ENCODE results near the gene MCUB. TPM values are rescaled to one million over a fixed set of nuclear protein-coding genes. Genes with fewer than 3 reads are reported as not detected.
"Not testable (repeated sequence)": the region's sequence is repeated elsewhere in the genome, so short reads cannot be mapped to it uniquely, and the experiment has no call there.

The MCUB gene
- total and polyA plus RNA-seq, 5 experiments from 2014 or later = 147 to 201 (median 160) TPM

DNA sequence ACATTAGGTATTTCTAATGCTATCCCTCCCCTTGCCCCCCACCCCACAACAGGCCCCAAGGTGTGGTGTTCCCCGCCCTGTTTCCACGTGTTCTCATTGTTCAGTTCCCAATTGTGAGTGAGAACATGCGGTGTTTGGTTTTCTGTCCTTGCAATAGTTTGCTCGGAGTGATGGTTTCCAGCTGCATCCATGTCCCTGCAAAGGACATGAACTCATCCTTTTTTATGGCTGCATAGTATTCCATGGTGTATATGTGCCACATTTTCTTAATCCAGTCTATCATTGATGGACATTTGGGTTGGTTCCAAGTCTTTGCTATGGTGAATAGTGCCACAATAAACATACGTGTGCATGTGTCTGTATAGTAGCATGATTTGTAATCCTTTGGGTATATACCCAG, 20.0 kb downstream of the MCUB start:
- Mint-ChIP-seq H3K9me3 (peaks cover 0 to 10% (median 3%) of the 10 kb centered on the region in 9 donors), H3K4me1 (peaks cover 30 to 69% (median 62%) of the 10 kb centered on the region in 4 donors), H3K36me3 (peaks cover 6 to 39% (median 37%) of the 10 kb centered on the region in 3 donors)
- H3K27ac Mint-ChIP-seq, H3K27me3 Mint-ChIP-seq, H3K4me3 Mint-ChIP-seq, POLR2A ChIA-PET, ATAC-seq, DNase-seq: not testable (repeated sequence)

DNA sequence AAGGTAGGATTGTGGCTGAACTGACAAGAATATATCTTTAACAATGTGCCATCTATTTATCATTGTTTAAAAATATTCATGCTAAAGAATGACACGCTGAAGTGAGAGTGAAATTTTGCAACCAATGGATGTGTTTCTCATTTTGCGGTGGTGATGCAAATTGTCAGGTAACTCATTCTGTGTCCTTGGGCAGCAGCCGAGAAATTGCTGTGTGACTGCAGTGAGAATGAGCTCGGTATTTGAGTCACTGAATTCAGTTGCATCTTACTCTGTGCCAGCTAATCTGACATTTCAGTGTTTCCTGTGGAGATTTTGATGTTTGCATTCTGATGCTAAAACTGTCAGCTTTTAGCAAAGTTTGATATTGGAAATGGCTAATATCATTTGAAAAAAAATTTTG, 28.1 kb downstream of the MCUB start:
- DNase-seq = peak in 3 of 10 donors; percentile 4 to 25 (median 4)
- Mint-ChIP-seq H3K27me3 (no peaks in the 10 kb centered on the region), H3K4me3 (peak overlapping the region in 9 of 10 donors; percentile 22 to 62 (median 44)), H3K27ac (peak overlapping the region in 9 of 10 donors; percentile 16 to 86 (median 77)), H3K4me1 (peaks cover 39 to 89% (median 85%) of the 10 kb centered on the region in 4 donors), H3K9me3 (peaks cover 0 to 5% (median 0%) of the 10 kb centered on the region in 9 donors), H3K36me3 (peaks cover 0 to 8% (median 8%) of the 10 kb centered on the region in 3 donors)
- ATAC-seq = peak; percentile 67 to 78
- POLR2A ChIA-PET = interaction anchor here (0.7 to 1.5 kb wide), 3 partner anchors 11 to 43 kb away, joined by 3 to 6 read pairs (median 5); partner anchors contain the start of gene MCUB

DNA sequence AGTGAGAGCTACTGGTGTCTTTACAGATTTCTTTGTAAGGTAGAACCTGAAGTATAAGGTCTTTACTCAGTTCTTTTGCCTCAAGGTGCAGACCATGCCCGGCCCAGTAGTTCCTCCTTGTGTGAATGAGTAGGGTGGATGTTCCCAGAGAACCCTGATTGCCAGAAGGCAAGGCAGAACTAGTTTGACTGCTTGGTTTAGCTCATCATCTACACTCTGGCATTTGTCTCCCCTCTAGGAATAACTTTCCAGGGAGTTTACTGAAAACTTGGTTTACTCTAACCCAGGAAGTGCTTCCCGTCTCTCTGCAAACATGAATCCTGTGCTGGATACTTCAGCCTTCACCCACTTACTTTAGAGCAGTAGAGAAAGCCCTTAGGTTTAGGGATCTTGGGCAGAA, 29.1 kb downstream of the MCUB start:
- Mint-ChIP-seq H3K4me1 (peaks cover 35 to 86% (median 82%) of the 10 kb centered on the region in 4 donors), H3K27ac (peak overlapping the region; percentile 35 to 84 (median 77)), H3K27me3 (no peaks in the 10 kb centered on the region), H3K9me3 (peaks cover 0 to 2% (median 0%) of the 10 kb centered on the region in 9 donors), H3K4me3 (peak overlapping the region in 9 of 10 donors; percentile 21 to 62 (median 33)), H3K36me3 (peaks cover 0 to 7% (median 2%) of the 10 kb centered on the region in 3 donors)
- no peak for ATAC-seq
- POLR2A ChIA-PET = interaction anchor here (1.5 to 3.2 kb wide), 2 partner anchors 29 to 58 kb away, joined by 6 to 9 read pairs; partner anchors contain the start of gene MCUB
- no peak for DNase-seq

DNA sequence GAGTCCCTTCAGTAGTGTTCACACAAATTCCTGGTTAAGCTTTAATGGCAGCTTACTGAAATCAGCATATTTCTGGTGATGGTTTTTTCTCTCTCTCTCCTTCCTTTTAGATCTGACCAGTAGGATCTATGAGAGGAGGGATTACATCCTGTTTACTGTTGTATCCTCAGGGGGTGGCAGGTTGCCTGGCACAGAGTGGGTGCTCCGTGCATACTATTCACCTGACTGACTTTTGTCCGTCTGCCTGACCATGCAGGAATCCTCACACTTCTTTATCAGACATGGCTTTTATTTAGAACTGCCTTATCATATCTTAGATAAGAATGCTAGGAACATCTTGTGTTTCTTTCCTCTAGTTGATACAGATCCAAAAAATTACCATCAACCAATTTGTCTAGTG, 29.6 kb downstream of the MCUB start:
- H3K27ac Mint-ChIP-seq = peak overlapping the region; percentile 35 to 84 (median 77)
- peaks cover 0 to 7% (median 2%) of the 10 kb centered on the region in 3 donors for H3K36me3 Mint-ChIP-seq
- H3K4me3 Mint-ChIP-seq = peak overlapping the region in 9 of 10 donors; percentile 16 to 62 (median 33)
- no peaks in the 10 kb centered on the region for H3K27me3 Mint-ChIP-seq
- H3K4me1 Mint-ChIP-seq = peaks cover 31 to 85% (median 81%) of the 10 kb centered on the region in 4 donors
- no peak for DNase-seq
- H3K9me3 Mint-ChIP-seq = peaks cover 0 to 2% (median 0%) of the 10 kb centered on the region in 9 donors
- peak in 1 of 2 donors; percentile 12 for ATAC-seq
- POLR2A ChIA-PET = interaction anchor here (1.1 to 3.2 kb wide), 4 partner anchors 27 to 57 kb away, joined by 3 to 9 read pairs (median 8); partner anchors contain the start of gene MCUB

DNA sequence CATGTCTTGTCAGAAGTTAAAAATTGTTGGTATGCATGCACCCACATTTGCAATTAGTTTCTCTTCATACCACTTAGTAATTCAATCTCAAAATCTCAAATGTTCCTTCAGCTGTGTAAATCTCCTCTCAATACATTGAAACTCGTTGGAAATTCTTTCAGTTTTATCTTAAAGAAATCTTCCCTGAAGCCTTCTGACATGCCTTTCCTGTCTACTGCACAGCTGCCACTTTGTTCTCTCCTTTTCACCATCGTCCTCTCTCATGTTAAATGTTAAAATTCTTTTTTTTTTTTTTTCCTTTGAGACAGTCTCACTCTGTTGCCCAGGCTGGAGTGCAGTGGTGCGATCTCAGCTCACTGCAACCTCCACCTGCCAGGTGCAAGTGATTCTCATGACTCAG, 30.9 kb downstream of the MCUB start:
- DNase-seq (no peak), ATAC-seq (peak; percentile 15 to 36)
- Mint-ChIP-seq H3K4me3 (peak overlapping the region in 9 of 10 donors; percentile 15 to 62 (median 38)), H3K27ac (peak overlapping the region; percentile 3 to 82 (median 68)), H3K4me1 (peaks cover 24 to 75% (median 71%) of the 10 kb centered on the region in 4 donors), H3K36me3 (peaks cover 0 to 4% (median 2%) of the 10 kb centered on the region in 3 donors), H3K9me3 (peaks cover 0 to 2% (median 0%) of the 10 kb centered on the region in 9 donors), H3K27me3 (no peaks in the 10 kb centered on the region)
- POLR2A ChIA-PET = interaction anchor here (0.6 to 3.2 kb wide), 5 partner anchors 8 to 56 kb away, joined by 3 to 9 read pairs (median 4); partner anchors contain the start of gene MCUB

DNA sequence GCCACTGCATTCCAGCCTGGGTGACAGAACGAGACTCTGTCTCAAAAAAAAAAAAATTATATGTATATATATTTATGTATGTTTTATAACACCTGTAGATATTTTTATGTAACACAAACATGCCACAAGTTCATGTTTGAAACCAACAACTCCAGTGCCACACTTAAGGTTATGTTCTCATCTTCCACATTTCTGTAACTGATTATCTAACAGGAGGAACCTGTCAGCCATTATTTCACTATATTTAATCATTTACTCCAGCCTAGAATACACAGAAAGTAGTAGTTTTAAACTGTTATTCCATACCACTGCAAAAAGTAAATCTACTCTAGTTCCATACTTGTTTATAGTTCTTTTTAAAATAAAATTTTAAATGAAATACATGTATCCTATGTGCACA, 32.3 kb downstream of the MCUB start:
- Mint-ChIP-seq H3K27me3 (no peaks in the 10 kb centered on the region), H3K36me3 (peaks cover 0 to 2% (median 0%) of the 10 kb centered on the region in 3 donors), H3K9me3 (no peaks in the 10 kb centered on the region), H3K27ac (peak overlapping the region in 8 of 10 donors; percentile 22 to 83 (median 73)), H3K4me3 (peak overlapping the region in 2 of 10 donors; percentile 2 to 39), H3K4me1 (peaks cover 20 to 61% (median 60%) of the 10 kb centered on the region in 4 donors)
- POLR2A ChIA-PET = no interaction called here
- no peak for ATAC-seq
- DNase-seq = no peak

DNA sequence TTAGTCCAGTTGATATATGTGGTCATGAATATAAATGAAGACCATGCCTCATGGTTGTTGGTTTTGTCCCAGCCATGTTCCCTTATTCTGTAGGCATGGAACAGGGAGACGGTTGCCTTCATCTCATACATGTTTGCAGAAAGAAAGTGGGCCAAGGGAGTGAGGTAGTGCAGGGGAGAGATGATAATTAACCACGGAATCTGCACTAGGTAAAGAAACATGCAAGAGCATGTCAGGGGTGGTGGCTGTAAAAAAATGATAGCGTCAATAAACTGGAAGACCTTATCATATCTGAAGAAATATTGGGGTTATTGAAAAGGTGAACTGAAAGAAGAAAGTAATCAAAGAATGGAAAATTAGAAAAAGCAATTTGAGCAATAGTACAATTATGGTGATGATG, 35.1 kb downstream of the MCUB start:
- not testable (repeated sequence) for ATAC-seq, H3K27me3 Mint-ChIP-seq, H3K36me3 Mint-ChIP-seq, DNase-seq, H3K9me3 Mint-ChIP-seq, H3K4me3 Mint-ChIP-seq
- POLR2A ChIA-PET = interaction anchor here (0.7 kb wide), 1 partner anchor 23 kb away, joined by 3 read pairs; no protein-coding TSS in a partner anchor
- H3K27ac Mint-ChIP-seq = peak overlapping the region in 6 of 10 donors; percentile 12 to 73 (median 58)
- H3K4me1 Mint-ChIP-seq = peaks cover 13 to 55% (median 51%) of the 10 kb centered on the region in 4 donors

DNA sequence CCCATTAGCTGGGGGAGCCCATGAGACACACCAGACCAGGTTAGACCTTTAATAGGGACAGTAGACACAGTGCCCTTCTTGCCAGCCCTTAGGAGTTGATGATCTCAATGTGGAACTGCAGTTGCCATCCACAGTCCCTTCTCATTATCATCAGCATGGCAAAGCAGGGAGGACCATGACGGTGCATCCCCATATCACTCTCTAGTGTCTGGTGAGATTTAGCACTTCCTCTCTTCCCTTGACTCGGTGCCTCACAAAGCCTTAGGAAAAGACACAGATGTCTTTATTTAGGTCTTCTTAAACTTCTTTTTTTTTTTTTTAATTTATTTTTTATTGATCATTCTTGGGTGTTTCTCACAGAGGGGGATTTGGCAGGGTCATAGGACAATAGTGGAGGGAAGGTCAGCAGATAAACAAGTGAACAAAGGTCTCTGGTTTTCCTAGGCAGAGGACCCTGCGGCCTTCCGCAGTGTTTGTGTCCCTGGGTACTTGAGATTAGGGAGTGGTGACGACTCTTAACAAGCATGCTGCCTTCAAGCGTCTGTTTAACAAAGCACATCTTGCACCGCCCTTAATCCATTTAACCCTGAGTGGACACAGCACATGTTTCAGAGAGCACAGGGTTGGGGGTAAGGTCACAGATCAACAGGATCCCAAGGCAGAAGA, 36.5 kb downstream of the MCUB start:
- Mint-ChIP-seq H3K4me1 (peaks cover 11 to 56% (median 48%) of the 10 kb centered on the region in 4 donors), H3K36me3 (peaks cover 0 to 11% (median 5%) of the 10 kb centered on the region in 3 donors)
- H3K27ac Mint-ChIP-seq, H3K4me3 Mint-ChIP-seq, ATAC-seq, H3K9me3 Mint-ChIP-seq, POLR2A ChIA-PET, DNase-seq, H3K27me3 Mint-ChIP-seq: not testable (repeated sequence)

DNA sequence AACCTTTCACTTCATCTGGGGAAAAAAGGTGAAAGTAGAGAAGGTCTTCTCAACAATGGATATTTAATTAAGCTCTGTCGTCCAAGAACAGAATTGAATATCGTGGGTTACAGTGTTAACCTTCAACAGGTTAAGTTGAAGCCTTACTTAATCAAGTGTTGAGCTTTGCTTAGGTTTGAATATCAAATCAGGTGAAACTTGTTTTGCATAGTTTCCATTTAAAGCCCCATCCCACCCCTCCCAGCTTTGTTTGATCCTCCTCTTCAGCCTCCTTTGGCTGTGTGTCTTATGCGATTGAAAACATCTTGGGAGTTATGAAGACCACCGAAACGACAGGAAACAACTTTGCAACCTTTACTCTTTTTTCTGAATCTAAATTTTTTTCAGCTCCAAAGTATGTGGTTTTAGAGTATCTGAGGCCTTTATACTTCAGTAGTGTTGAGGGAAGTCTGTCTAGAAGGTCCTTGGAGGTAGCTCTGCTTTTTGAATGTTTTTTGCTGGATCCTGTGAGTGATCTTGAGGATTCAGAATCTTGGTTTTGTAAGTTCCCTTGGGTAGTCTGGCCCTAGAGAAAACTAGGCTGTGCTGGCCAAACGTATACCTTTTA, 39.1 kb downstream of the MCUB start:
- POLR2A ChIA-PET = interaction anchor here (0.5 to 1.3 kb wide), 6 partner anchors 8 to 1467 kb away, joined by 3 to 7 read pairs (median 4); no protein-coding TSS in a partner anchor
- Mint-ChIP-seq H3K4me1 (peaks cover 18 to 55% (median 48%) of the 10 kb centered on the region in 4 donors), H3K9me3 (peaks cover 0 to 14% (median 0%) of the 10 kb centered on the region in 9 donors), H3K27ac (peak overlapping the region in 9 of 10 donors; percentile 29 to 91 (median 81)), H3K27me3 (no peaks in the 10 kb centered on the region), H3K36me3 (peaks cover 0 to 27% (median 19%) of the 10 kb centered on the region in 3 donors), H3K4me3 (peak overlapping the region in 9 of 10 donors; percentile 53 to 72 (median 68))
- ATAC-seq = peak; percentile 82 to 83
- peak in 4 of 10 donors; percentile 9 to 46 (median 32) for DNase-seq

DNA sequence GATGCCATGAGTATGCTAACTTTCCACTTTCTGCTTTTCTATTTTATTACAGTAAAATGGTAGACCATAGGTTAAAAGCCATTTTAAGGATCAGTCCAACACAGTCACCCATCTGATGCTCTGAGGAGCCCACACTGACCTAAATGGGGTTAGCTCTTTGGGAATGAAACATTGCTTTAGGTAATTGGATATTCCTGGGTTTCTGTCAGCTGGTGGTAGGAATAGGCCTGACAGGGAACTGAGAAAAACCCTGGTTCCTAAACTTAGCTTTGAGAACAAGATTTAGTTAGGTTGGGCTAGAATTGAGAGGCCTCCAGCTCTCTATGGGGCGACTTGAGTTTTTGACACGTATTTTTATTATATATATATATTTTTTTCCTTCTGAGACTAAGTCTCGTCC, 40.4 kb downstream of the MCUB start:
- POLR2A ChIA-PET = no interaction called here
- H3K27me3 Mint-ChIP-seq = no peaks in the 10 kb centered on the region
- H3K4me1 Mint-ChIP-seq = peaks cover 24 to 60% (median 50%) of the 10 kb centered on the region in 4 donors
- DNase-seq (no peak), ATAC-seq (no peak)
- H3K9me3 Mint-ChIP-seq = peaks cover 0 to 20% (median 0%) of the 10 kb centered on the region in 9 donors
- H3K36me3 Mint-ChIP-seq = peaks cover 4 to 38% (median 31%) of the 10 kb centered on the region in 3 donors
- H3K4me3 Mint-ChIP-seq = peak overlapping the region in 3 of 10 donors; percentile 9 to 29 (median 14)
- peak overlapping the region in 9 of 10 donors; percentile 27 to 88 (median 82) for H3K27ac Mint-ChIP-seq

DNA sequence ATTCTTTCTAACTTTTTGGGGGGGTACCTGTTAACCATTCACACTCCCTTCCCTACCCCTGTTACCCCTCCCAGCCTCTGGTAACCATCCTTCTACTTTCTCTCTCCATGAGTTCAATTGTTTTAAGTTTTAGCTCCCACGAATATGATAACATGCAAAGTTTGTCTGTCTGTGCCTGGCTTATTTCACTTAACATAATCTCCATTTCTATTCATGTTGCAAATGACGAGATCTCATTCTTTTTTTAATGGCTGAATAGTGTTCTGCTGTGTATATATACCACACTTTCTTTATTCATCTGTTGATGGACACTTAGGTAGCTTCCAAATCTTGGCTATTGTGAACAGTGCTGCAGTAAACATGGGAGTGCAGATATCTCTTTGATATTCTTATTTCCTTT, 41.3 kb downstream of the MCUB start:
- peaks cover 7 to 44% (median 38%) of the 10 kb centered on the region in 3 donors for H3K36me3 Mint-ChIP-seq
- peaks cover 24 to 69% (median 59%) of the 10 kb centered on the region in 4 donors for H3K4me1 Mint-ChIP-seq
- peak overlapping the region in 8 of 10 donors; percentile 12 to 87 (median 60) for H3K27ac Mint-ChIP-seq
- H3K27me3 Mint-ChIP-seq = no peaks in the 10 kb centered on the region
- peaks cover 0 to 22% (median 3%) of the 10 kb centered on the region in 9 donors for H3K9me3 Mint-ChIP-seq
- POLR2A ChIA-PET = interaction anchor here (1.2 kb wide), 1 partner anchor 19 kb away, joined by 3 read pairs; no protein-coding TSS in a partner anchor
- ATAC-seq (no peak), DNase-seq (no peak)
- peak overlapping the region in 3 of 10 donors; percentile 15 to 30 (median 26) for H3K4me3 Mint-ChIP-seq

DNA sequence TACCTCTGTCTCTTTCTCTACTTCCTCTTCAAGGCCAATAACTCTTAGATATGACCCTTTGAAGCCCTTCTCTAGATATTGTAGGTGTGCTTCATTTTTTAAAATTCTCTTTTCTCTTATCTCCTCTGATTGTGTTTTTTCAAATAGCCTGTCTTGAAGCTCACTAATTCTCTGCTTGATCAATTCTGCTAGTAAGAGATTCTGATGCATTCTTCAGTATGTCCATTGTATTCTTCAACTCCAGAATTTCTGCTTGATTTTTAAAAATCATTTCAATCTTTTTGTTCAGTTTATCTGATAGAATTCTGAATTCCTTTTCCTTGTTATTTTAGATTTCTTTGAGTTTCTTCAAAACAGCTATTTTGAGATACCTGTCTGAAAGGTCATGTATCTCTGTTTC, 47.9 kb downstream of the MCUB start:
- Mint-ChIP-seq H3K27me3 (no peaks in the 10 kb centered on the region), H3K4me3 (peak overlapping the region in 5 of 10 donors; percentile 1 to 53 (median 47)), H3K4me1 (peaks cover 24 to 85% (median 75%) of the 10 kb centered on the region in 4 donors), H3K36me3 (peaks cover 24 to 70% (median 67%) of the 10 kb centered on the region in 3 donors), H3K27ac (peak overlapping the region in 6 of 10 donors; percentile 25 to 73 (median 41)), H3K9me3 (peaks cover 6 to 34% (median 22%) of the 10 kb centered on the region in 9 donors)
- ATAC-seq = no peak
- no peak for DNase-seq
- POLR2A ChIA-PET = no interaction called here

Data from naive thymus-derived CD8-positive, alpha-beta T cell (primary cell).